Transverse colon (tissue), 3 donors: ENCODE data around the gene SERPIND1.

Experiments used
- POLR2A ChIP-seq: fragments of 450-650 bp; IDR thresholded peaks from one replicate; pipeline ENCODE4 v1.6.1; 2016; ENCODE audit warnings: antibody characterized with exemption, mild to moderate bottlenecking, moderate library complexity
- TF ChIP-seq, protein P1 (sequence below), 5 experiments: fragments of 200-600 bp in 3 of 5; fragments of 450-650 bp in 2 of 5; sonication (generic) in 3 of 5; IDR thresholded peaks; 1 replicate in 2 of 5; 2 replicates in 3 of 5; pipeline ENCODE4 v1.5.1; 2016 to 2017; ENCODE audit warnings: antibody characterized with exemption in 5 of 5, inconsistent platforms in 3 of 5, mild to moderate bottlenecking in 2 of 5, moderate library complexity in 1 of 5

DNA sequence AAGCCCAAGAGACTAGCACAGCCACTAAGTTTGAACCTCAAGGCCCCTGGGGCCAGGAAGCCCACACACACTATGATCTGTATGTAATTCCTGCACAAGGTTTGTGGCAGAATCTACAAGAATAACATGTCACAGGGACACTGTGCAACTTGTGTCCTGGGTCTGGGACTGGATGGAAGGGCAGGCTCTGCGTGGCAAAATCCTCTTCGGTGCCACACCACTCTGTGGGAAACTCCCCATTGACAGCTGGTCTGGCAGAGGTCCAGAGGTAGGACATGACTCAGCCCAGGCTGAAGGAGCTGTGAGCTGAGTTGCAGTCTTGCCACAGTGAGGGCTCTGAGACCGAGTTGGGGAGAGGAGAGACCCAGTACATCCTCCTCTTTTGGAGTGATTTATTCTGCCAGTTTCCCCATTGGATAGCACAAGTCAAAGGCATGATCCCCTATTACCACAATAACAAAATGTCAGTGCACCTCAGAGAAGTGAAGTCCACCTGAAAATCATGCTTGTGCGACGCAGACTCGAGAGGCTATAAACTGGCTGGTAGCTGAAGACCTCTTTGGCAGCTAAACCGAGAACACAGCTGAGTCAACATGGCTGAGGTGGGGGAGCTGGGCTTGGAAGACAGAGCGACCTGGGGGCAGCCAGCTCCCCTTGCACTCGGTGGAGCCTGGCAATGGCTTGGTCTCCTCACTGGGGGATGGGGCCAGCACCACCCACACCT lies 23.3 kb upstream of the SERPIND1 start:
- TF ChIP-seq POLR2A, result no peak
- TF ChIP-seq, protein P1, sequence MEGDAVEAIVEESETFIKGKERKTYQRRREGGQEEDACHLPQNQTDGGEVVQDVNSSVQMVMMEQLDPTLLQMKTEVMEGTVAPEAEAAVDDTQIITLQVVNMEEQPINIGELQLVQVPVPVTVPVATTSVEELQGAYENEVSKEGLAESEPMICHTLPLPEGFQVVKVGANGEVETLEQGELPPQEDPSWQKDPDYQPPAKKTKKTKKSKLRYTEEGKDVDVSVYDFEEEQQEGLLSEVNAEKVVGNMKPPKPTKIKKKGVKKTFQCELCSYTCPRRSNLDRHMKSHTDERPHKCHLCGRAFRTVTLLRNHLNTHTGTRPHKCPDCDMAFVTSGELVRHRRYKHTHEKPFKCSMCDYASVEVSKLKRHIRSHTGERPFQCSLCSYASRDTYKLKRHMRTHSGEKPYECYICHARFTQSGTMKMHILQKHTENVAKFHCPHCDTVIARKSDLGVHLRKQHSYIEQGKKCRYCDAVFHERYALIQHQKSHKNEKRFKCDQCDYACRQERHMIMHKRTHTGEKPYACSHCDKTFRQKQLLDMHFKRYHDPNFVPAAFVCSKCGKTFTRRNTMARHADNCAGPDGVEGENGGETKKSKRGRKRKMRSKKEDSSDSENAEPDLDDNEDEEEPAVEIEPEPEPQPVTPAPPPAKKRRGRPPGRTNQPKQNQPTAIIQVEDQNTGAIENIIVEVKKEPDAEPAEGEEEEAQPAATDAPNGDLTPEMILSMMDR (IDR thresholded peaks at IDR 0.05), result no peak
